ENCODE measurements around the gene AK4.

DNA sequence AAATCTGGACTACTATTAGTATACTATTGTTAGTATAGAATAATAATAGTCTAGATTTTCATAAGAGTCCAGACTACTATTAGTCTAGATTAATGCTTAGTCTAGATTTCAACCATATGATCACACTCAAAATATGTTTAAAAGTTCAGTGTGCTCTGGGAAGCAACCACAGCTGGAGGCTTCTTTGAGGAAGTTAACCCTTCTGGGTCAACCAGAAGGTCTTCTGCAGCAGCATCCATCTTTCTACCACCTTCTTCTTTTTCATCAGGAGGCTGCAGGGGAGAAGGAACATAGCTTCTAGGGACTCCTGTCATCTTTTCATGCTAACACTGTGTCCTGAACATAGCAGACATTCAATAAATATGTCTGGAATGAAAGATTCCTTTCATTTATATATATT lies 110.1 kb downstream of the AK4 start:
- no peak for TF ChIP-seq CTCF (IDR thresholded peaks at IDR 0.05; ENCODE audit: control extremely low read depth in 1 of 3, insufficient read depth in 1 of 3, low read depth in 1 of 3, low read length in 3 of 3)
- no peak for TF ChIP-seq RAD21 (IDR thresholded peaks at IDR 0.05 in 1 of 2, conservative IDR thresholded peaks at IDR 0.05 in 1 of 2; ENCODE audit: low read depth in 2 of 2, low read length in 2 of 2)
- no peak for TF ChIP-seq HDAC6 (IDR thresholded peaks at IDR 0.05; ENCODE audit: low read depth, low read length)
- no peak for TF ChIP-seq RXRA (IDR thresholded peaks at IDR 0.05; ENCODE audit: insufficient read depth, low read depth, low read length)
- no peak for TF ChIP-seq EZH2 (IDR thresholded peaks at IDR 0.05; ENCODE audit: low read depth, low read length, severe bottlenecking)
- no peak for TF ChIP-seq TCF12 (IDR thresholded peaks at IDR 0.05; ENCODE audit: low read depth, low read length)
- no peak for TF ChIP-seq BRCA1 (IDR thresholded peaks at IDR 0.05; ENCODE audit: low read depth, low read length)
- no peak for TF ChIP-seq CBX5 (IDR thresholded peaks at IDR 0.05; ENCODE audit: low read depth, low read length)
- TF ChIP-seq, protein P1, sequence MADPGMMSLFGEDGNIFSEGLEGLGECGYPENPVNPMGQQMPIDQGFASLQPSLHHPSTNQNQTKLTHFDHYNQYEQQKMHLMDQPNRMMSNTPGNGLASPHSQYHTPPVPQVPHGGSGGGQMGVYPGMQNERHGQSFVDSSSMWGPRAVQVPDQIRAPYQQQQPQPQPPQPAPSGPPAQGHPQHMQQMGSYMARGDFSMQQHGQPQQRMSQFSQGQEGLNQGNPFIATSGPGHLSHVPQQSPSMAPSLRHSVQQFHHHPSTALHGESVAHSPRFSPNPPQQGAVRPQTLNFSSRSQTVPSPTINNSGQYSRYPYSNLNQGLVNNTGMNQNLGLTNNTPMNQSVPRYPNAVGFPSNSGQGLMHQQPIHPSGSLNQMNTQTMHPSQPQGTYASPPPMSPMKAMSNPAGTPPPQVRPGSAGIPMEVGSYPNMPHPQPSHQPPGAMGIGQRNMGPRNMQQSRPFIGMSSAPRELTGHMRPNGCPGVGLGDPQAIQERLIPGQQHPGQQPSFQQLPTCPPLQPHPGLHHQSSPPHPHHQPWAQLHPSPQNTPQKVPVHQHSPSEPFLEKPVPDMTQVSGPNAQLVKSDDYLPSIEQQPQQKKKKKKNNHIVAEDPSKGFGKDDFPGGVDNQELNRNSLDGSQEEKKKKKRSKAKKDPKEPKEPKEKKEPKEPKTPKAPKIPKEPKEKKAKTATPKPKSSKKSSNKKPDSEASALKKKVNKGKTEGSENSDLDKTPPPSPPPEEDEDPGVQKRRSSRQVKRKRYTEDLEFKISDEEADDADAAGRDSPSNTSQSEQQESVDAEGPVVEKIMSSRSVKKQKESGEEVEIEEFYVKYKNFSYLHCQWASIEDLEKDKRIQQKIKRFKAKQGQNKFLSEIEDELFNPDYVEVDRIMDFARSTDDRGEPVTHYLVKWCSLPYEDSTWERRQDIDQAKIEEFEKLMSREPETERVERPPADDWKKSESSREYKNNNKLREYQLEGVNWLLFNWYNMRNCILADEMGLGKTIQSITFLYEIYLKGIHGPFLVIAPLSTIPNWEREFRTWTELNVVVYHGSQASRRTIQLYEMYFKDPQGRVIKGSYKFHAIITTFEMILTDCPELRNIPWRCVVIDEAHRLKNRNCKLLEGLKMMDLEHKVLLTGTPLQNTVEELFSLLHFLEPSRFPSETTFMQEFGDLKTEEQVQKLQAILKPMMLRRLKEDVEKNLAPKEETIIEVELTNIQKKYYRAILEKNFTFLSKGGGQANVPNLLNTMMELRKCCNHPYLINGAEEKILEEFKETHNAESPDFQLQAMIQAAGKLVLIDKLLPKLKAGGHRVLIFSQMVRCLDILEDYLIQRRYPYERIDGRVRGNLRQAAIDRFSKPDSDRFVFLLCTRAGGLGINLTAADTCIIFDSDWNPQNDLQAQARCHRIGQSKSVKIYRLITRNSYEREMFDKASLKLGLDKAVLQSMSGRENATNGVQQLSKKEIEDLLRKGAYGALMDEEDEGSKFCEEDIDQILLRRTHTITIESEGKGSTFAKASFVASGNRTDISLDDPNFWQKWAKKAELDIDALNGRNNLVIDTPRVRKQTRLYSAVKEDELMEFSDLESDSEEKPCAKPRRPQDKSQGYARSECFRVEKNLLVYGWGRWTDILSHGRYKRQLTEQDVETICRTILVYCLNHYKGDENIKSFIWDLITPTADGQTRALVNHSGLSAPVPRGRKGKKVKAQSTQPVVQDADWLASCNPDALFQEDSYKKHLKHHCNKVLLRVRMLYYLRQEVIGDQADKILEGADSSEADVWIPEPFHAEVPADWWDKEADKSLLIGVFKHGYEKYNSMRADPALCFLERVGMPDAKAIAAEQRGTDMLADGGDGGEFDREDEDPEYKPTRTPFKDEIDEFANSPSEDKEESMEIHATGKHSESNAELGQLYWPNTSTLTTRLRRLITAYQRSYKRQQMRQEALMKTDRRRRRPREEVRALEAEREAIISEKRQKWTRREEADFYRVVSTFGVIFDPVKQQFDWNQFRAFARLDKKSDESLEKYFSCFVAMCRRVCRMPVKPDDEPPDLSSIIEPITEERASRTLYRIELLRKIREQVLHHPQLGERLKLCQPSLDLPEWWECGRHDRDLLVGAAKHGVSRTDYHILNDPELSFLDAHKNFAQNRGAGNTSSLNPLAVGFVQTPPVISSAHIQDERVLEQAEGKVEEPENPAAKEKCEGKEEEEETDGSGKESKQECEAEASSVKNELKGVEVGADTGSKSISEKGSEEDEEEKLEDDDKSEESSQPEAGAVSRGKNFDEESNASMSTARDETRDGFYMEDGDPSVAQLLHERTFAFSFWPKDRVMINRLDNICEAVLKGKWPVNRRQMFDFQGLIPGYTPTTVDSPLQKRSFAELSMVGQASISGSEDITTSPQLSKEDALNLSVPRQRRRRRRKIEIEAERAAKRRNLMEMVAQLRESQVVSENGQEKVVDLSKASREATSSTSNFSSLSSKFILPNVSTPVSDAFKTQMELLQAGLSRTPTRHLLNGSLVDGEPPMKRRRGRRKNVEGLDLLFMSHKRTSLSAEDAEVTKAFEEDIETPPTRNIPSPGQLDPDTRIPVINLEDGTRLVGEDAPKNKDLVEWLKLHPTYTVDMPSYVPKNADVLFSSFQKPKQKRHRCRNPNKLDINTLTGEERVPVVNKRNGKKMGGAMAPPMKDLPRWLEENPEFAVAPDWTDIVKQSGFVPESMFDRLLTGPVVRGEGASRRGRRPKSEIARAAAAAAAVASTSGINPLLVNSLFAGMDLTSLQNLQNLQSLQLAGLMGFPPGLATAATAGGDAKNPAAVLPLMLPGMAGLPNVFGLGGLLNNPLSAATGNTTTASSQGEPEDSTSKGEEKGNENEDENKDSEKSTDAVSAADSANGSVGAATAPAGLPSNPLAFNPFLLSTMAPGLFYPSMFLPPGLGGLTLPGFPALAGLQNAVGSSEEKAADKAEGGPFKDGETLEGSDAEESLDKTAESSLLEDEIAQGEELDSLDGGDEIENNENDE (IDR thresholded peaks at IDR 0.05; ENCODE audit: insufficient replicate concordance, low read length) = no peak
- TF ChIP-seq POLR2A (IDR thresholded peaks at IDR 0.05; ENCODE audit: control extremely low read depth in 1 of 2, low read depth in 2 of 2, low read length in 2 of 2) = no peak
- no peak for TF ChIP-seq GABPA (IDR thresholded peaks at IDR 0.05; ENCODE audit: borderline replicate concordance, insufficient read depth, low read length)
- no peak for TF ChIP-seq SUZ12 (IDR thresholded peaks at IDR 0.05; ENCODE audit: low read length)
- no peak for TF ChIP-seq CREB1 (IDR thresholded peaks at IDR 0.05)

Data from H1 (cell line).